Neural progenitor cell (in vitro differentiated cells): ENCODE measurements around the gene CERS4.

Source experiments
- EZH2 ChIP-seq: fragments of 200-600 bp; sonication (generic); IDR thresholded peaks from 2 replicates; pipeline ENCODE4 v1.6.1; 2017; ENCODE audit warnings: antibody characterized with exemption, mild to moderate bottlenecking, moderate library complexity
- TF ChIP-seq, protein P1 (sequence below): fragments of 200-600 bp; sonication (generic); IDR thresholded peaks from 2 replicates; pipeline ENCODE4 v1.5.1; 2017; ENCODE audit warnings: antibody characterized with exemption, mild to moderate bottlenecking

DNA sequence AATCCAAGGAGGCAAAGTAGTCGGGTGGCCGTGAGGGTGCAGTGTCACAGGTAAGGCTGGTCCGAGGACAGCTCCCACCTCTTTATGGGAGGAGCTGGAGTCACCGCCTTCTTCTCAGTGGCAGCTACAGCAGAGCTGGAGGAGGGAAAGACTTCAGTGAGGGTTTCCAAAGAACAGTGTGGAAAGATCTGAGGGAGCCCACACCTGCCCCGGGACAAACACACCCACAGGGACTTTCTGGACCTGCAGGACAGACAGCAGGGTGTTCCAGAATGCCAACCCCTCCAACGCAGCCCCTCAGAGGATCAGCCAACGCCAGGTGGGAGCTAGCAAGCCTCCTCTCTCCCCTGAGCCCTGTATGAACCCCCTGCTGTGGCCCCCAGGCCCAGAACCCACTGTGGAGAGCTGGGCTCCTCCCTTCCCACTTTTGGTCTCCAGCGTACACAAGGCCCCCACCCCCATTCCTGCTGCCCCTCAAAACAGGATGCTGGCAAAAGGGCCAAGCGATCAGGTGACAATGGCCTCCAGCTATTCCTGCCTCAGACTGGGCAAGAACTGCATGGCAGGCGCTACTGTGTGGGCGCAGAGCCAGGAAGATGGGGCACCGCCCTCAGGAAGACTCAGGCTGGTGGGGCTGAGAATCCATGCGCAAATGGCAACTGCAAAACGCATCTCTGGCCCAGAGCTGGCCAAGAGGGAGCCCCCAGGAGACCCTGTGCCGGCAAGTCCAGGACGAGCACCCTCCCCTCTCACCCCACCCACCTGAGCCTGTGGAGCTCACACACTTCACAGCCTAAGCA, 102.5 kb downstream of the CERS4 start:
- TF ChIP-seq, protein P1, sequence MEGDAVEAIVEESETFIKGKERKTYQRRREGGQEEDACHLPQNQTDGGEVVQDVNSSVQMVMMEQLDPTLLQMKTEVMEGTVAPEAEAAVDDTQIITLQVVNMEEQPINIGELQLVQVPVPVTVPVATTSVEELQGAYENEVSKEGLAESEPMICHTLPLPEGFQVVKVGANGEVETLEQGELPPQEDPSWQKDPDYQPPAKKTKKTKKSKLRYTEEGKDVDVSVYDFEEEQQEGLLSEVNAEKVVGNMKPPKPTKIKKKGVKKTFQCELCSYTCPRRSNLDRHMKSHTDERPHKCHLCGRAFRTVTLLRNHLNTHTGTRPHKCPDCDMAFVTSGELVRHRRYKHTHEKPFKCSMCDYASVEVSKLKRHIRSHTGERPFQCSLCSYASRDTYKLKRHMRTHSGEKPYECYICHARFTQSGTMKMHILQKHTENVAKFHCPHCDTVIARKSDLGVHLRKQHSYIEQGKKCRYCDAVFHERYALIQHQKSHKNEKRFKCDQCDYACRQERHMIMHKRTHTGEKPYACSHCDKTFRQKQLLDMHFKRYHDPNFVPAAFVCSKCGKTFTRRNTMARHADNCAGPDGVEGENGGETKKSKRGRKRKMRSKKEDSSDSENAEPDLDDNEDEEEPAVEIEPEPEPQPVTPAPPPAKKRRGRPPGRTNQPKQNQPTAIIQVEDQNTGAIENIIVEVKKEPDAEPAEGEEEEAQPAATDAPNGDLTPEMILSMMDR, result no peak
- no peak for TF ChIP-seq EZH2
